Mucosa of rectum (tissue), 2 donors: ENCODE measurements around the gene TRAPPC2L.

Experiments
- H3K27ac ChIP-seq, 2 donors: one replicate each; pipeline ENCODE4 v1.7.0; 2013; ENCODE audit warnings: inconsistent platforms in 2 of 2, low read depth in 2 of 2, low read length in 2 of 2
- H3K27me3 ChIP-seq, 2 donors: one replicate each; pipeline ENCODE4 v1.7.0; 2013; ENCODE audit warnings: low read length in 2 of 2; ENCODE audit not compliant: control insufficient read depth in 2 of 2, insufficient read depth in 2 of 2
- H3K36me3 ChIP-seq, 2 donors: one replicate each; pipeline ENCODE4 v1.7.0; 2013; ENCODE audit warnings: low read length in 2 of 2; ENCODE audit not compliant: control insufficient read depth in 2 of 2, insufficient read depth in 2 of 2
- H3K4me1 ChIP-seq, 2 donors: one replicate each; pipeline ENCODE4 v1.7.0; 2013; ENCODE audit warnings: low read length in 2 of 2, mild to moderate bottlenecking in 1 of 2; ENCODE audit not compliant: control insufficient read depth in 2 of 2, insufficient read depth in 2 of 2
- H3K4me3 ChIP-seq, 2 donors: one replicate each; pipeline ENCODE4 v1.7.0; 2013; ENCODE audit warnings: low read length in 2 of 2
- H3K9ac ChIP-seq, 2 donors: one replicate each; pipeline ENCODE4 v1.7.0; 2013; ENCODE audit warnings: low read length in 2 of 2, low read depth in 1 of 2, mild to moderate bottlenecking in 1 of 2
- H3K9me3 ChIP-seq, 2 donors: one replicate each; pipeline ENCODE4 v1.7.0; 2013; ENCODE audit warnings: low read length in 2 of 2; ENCODE audit not compliant: control insufficient read depth in 2 of 2
- donor health status: healthy.
- donor health status: Normal muscosa, but diverticular disease.

TRAPPC2L gene

GRCh38 chr16:88839026-88839529 lies 17.8 kb upstream of the TRAPPC2L start:
- no peak overlapping the region for H3K4me3 ChIP-seq
- no peak overlapping the region for H3K27ac ChIP-seq
- no peak overlapping the region for H3K9ac ChIP-seq
- H3K9me3 ChIP-seq, result no peaks in the 10 kb centered on the region
- no peaks in the 10 kb centered on the region for H3K4me1 ChIP-seq
- H3K27me3 ChIP-seq, result no peaks in the 10 kb centered on the region
- peaks cover 17 to 26% of the 10 kb centered on the region in 2 donors for H3K36me3 ChIP-seq

DNA sequence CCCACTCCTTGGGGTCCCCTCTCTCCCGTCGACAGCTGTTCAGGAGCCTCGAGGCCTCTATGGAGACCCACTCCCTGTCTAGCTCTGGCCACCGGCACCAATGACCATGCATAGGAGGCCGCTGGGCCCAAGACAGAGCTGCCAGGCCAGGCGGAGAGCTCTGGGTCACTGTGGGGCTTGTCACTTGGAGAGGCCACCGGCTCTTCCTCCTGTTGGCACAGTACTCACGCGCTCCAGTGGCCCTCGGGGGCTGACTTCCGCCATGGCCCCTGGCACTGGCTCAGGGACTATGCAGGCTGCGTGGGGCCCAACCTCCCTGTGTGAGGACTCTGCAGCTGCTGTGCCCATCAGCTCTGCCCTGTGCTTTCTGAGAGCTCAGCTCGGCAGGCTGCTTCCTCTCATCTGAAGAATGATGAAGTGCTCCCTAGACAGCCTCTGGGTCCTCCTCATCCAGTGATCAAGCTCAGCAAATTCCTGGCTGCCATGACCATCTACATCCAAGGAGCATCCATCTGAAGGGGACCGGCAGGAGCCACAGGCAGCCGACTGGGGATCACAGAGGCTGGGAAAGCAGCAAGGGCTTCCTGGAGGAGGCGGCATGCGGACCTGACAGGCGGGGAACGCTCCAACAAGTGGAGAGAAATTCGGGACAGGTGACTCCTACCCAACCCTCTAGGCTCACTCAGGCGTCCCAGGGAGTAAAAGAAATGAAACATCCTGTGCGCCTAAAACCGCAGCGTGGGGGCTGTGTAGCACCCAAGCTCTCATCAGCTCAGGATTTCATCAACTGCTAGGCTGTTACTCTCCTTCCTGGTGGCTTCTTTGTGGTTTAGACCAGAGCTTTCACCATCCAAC lies 17.0 kb upstream of the TRAPPC2L start:
- no peak overlapping the region for H3K27ac ChIP-seq
- H3K4me3 ChIP-seq, result no peak overlapping the region
- H3K4me1 ChIP-seq, result no peaks in the 10 kb centered on the region
- H3K36me3 ChIP-seq, result peaks cover 17 to 26% of the 10 kb centered on the region in 2 donors
- no peak overlapping the region for H3K9ac ChIP-seq
- no peaks in the 10 kb centered on the region for H3K9me3 ChIP-seq
- H3K27me3 ChIP-seq, result no peaks in the 10 kb centered on the region

- Histone ChIP-seq H3K9ac (no peak overlapping the region), H3K27me3 (no peaks in the 10 kb centered on the region), H3K27ac (no peak overlapping the region), H3K9me3 (no peaks in the 10 kb centered on the region), H3K4me1 (no peaks in the 10 kb centered on the region), H3K4me3 (no peak overlapping the region), H3K36me3 (peaks cover 13 to 22% of the 10 kb centered on the region in 2 donors)
These were observed 16.2 kb upstream of the TRAPPC2L start for GRCh38 chr16:88840600-88841215.

- Histone ChIP-seq H3K27ac (no peak overlapping the region), H3K27me3 (no peaks in the 10 kb centered on the region), H3K4me3 (no peak overlapping the region), H3K4me1 (no peaks in the 10 kb centered on the region), H3K9ac (no peak overlapping the region), H3K36me3 (peaks cover 10 to 22% of the 10 kb centered on the region in 2 donors), H3K9me3 (no peaks in the 10 kb centered on the region)
These were observed 15.2 kb upstream of the TRAPPC2L start for GRCh38 chr16:88841521-88842307.

DNA sequence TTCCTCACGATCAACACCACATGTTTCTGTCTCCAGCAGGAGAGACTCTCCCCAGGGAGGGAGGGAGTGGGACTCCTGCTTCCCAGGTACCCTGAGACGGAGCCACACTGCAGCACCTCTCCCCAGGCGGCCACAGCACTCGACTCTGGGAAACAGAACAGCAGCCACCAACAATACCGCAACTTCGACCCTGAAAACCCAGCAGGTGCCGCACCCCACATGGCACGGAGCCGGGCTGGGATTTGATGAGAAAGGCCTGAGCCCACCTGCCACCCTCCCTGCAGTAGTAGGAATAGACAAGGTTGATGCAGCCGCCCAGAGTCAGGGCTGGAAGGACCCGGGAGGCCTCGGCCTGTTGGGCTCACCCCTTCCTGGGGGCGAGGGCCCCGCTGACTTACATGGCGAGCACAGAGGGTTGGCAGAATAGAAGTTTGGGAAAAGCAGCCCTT lies 14.6 kb upstream of the TRAPPC2L start:
- Histone ChIP-seq H3K27ac (no peak overlapping the region), H3K4me3 (no peak overlapping the region), H3K9ac (no peak overlapping the region), H3K4me1 (no peaks in the 10 kb centered on the region), H3K27me3 (no peaks in the 10 kb centered on the region), H3K36me3 (peaks cover 10 to 22% of the 10 kb centered on the region in 2 donors), H3K9me3 (no peaks in the 10 kb centered on the region)

GRCh38 chr16:88842806-88843205 lies 14.1 kb upstream of the TRAPPC2L start:
- Histone ChIP-seq H3K9ac (no peak overlapping the region), H3K4me3 (no peak overlapping the region), H3K9me3 (no peaks in the 10 kb centered on the region), H3K36me3 (peaks cover 10 to 20% of the 10 kb centered on the region in 2 donors), H3K27ac (no peak overlapping the region), H3K27me3 (no peaks in the 10 kb centered on the region), H3K4me1 (no peaks in the 10 kb centered on the region)

- Histone ChIP-seq H3K27me3 (no peaks in the 10 kb centered on the region), H3K4me3 (no peak overlapping the region), H3K9ac (no peak overlapping the region), H3K4me1 (no peaks in the 10 kb centered on the region), H3K27ac (no peak overlapping the region), H3K9me3 (no peaks in the 10 kb centered on the region), H3K36me3 (peaks cover 10 to 20% of the 10 kb centered on the region in 2 donors)
These were observed 13.7 kb upstream of the TRAPPC2L start for GRCh38 chr16:88843256-88843655.

- H3K4me3 ChIP-seq, result no peak overlapping the region
- no peak overlapping the region for H3K9ac ChIP-seq
- no peaks in the 10 kb centered on the region for H3K4me1 ChIP-seq
- no peak overlapping the region for H3K27ac ChIP-seq
- no peaks in the 10 kb centered on the region for H3K9me3 ChIP-seq
- no peaks in the 10 kb centered on the region for H3K27me3 ChIP-seq
- H3K36me3 ChIP-seq, result peaks cover 10 to 18% of the 10 kb centered on the region in 2 donors
These were observed 12.4 kb upstream of the TRAPPC2L start for GRCh38 chr16:88844419-88845036.

GRCh38 chr16:88846088-88846487 lies 10.8 kb upstream of the TRAPPC2L start:
- no peak overlapping the region for H3K27ac ChIP-seq
- no peak overlapping the region for H3K4me3 ChIP-seq
- H3K4me1 ChIP-seq, result no peaks in the 10 kb centered on the region
- peaks cover 4 to 9% of the 10 kb centered on the region in 2 donors for H3K36me3 ChIP-seq
- no peaks in the 10 kb centered on the region for H3K27me3 ChIP-seq
- H3K9me3 ChIP-seq, result no peaks in the 10 kb centered on the region
- no peak overlapping the region for H3K9ac ChIP-seq
